ENCODE data around the gene TSPYL4. TPM values are rescaled to one million over a fixed set of nuclear protein-coding genes. Genes with fewer than 3 reads are reported as not detected.

Gene TSPYL4
- polyA plus RNA-seq, 3 donors: 57.5 to 63.5 (median 59.8) TPM

Other genes with a start within 250 kb of the TSPYL4 start
- 1 to 10 TPM; 4.9 to 5.3 (median 5.1) TPM for gene FRK, start 193.2 kb downstream of the TSPYL4 start, polyA plus RNA-seq (ENCODE audit: insufficient read length in 3 of 3)
- 10 to 100 TPM; 43.4 to 45.6 (median 44.6) TPM for gene NT5DC1, start 153.2 kb downstream of the TSPYL4 start, polyA plus RNA-seq (ENCODE audit: insufficient read length in 3 of 3)
- under 1 TPM; 0.33 to 0.54 (median 0.50) TPM for gene COL10A1, start 127.9 kb downstream of the TSPYL4 start, polyA plus RNA-seq (ENCODE audit: insufficient read length in 3 of 3)
- gene TSPYL1, start 25.9 kb upstream of the TSPYL4 start, polyA plus RNA-seq (ENCODE audit: insufficient read length in 3 of 3): 100 to 1,000 TPM; 105 to 110 (median 109) TPM
- gene DSE, start 116.9 kb upstream of the TSPYL4 start, polyA plus RNA-seq (ENCODE audit: insufficient read length in 3 of 3): 10 to 100 TPM; 42.2 to 45.0 (median 43.1) TPM
- gene CALHM6, start 207.3 kb upstream of the TSPYL4 start, polyA plus RNA-seq (ENCODE audit: insufficient read length in 3 of 3): 1 to 10 TPM; 2.7 to 4.0 (median 3.2) TPM

Measured in right renal cortex interstitium (tissue), 3 donors.